Transverse colon (tissue), 4 donors: ENCODE measurements around the gene PGAM2. TPM values are rescaled to one million over a fixed set of nuclear protein-coding genes. Genes with fewer than 3 reads are reported as not detected.
"Not testable (repeated sequence)": the region's sequence is repeated elsewhere in the genome, so short reads cannot be mapped to it uniquely, and the experiment has no call there.

ENCODE experiments used
- DNase-seq: peaks from one replicate; pipeline ENCODE4 v3.0.0-alpha.2; 2019
- H3K27ac ChIP-seq, 4 donors: fragments of 200-600 bp; sonication (generic); 2 replicates each; pipeline ENCODE4 v1.5.1; 2016 to 2018; ENCODE audit warnings: inconsistent platforms in 4 of 4
- H3K27me3 ChIP-seq: fragments of 200-600 bp; sonication (generic); 2 replicates; pipeline ENCODE4 v1.5.1; 2017; ENCODE audit warnings: inconsistent platforms
- H3K36me3 ChIP-seq, 4 donors: fragments of 200-600 bp; sonication (generic); 2 replicates each; pipeline ENCODE4 v1.5.1; 2017 to 2019; ENCODE audit warnings: inconsistent platforms in 4 of 4
- H3K4me1 ChIP-seq, 4 donors: fragments of 200-600 bp; sonication (generic); 2 replicates each; pipeline ENCODE4 v1.5.1; 2017 to 2020; ENCODE audit warnings: inconsistent platforms in 4 of 4
- H3K4me3 ChIP-seq, 4 donors: fragments of 200-600 bp; sonication (generic); 1 replicate in 1 of 4; 2 replicates in 3 of 4; pipeline versions ENCODE4 v1.5.1 to v1.6.1; 2017 to 2019; ENCODE audit warnings: inconsistent platforms in 4 of 4
- H3K9me3 ChIP-seq, 2 donors: fragments of 200-600 bp; sonication (generic); 2 replicates each; pipeline ENCODE4 v1.5.1; 2017 to 2019; ENCODE audit warnings: inconsistent platforms in 2 of 2
- POLR2AphosphoS5 ChIP-seq, 3 donors: sonication (generic); formaldehyde crosslinking; IDR thresholded peaks; one replicate each; pipeline ENCODE4 v1.6.1; 2016; ENCODE audit warnings: antibody characterized with exemption in 3 of 3
- WGBS, 2 donors: methylation state at CpG; one replicate each; pipeline ENCODE4 v1.1.5; 2018; ENCODE audit warnings: low coverage in 1 of 2; 5-methylcytosine and 5-hydroxymethylcytosine counted together
- in situ Hi-C, 4 donors: fragments of 200-750 bp; cut with MboI; loops; one replicate each; pipeline versions ENCODE4 v1.15.0 to v1.15.1; 2017; ENCODE audit warnings: low sequenced_read_pairs in 3 of 4, low pct_ligation_motif_present in 1 of 4, low pct_unique_long_range_greater_than_20kb in 1 of 4
- intact Hi-C: fragments of 100-400 bp; cut with DNase I; formaldehyde crosslinking; loops from one replicate; pipeline ENCODE4 v1.15.1; 2023; ENCODE audit warnings: low total_unique reads
- total RNA-seq, 4 donors: library from RNA; depleted of rRNA; stranded (reverse); fragments of >200 nt; gene quantifications; one replicate each; pipeline ENCODE4 v1.1.0, GENCODE V29; 2016

Gene PGAM2
- total RNA-seq, 4 donors from 2014 or later = 9.7 TPM; not detected in 3

GRCh38 chr7:44038961-44039558 is 26.3 kb downstream of the PGAM2 start:
- H3K4me3 ChIP-seq = peak overlapping the region in 2 of 4 donors; percentile 11 to 36
- peak overlapping the region; percentile 66 to 88 (median 74) for H3K27ac ChIP-seq
- peak in 2 of 3 donors; percentile 56 to 69 for TF ChIP-seq POLR2AphosphoS5 (IDR thresholded peaks at IDR 0.05)
- H3K4me1 ChIP-seq = peaks cover 8 to 22% (median 14%) of the 10 kb centered on the region in 4 donors
- H3K36me3 ChIP-seq, intact Hi-C loops, H3K9me3 ChIP-seq, in situ Hi-C loops, H3K27me3 ChIP-seq: not testable (repeated sequence)
- 7% methylated on average over 14 of the region's 26 CpGs; no CpG with 5 or more reads in 1 of the 2 donors for WGBS, 2 donors
- peak; percentile 98 for DNase-seq

GRCh38 chr7:44038553-44038952 is 26.8 kb downstream of the PGAM2 start:
- WGBS, 2 donors = no CpG with 5 or more reads among the region's 12 CpGs
- H3K36me3 ChIP-seq, H3K9me3 ChIP-seq, H3K27me3 ChIP-seq, DNase-seq, intact Hi-C loops, in situ Hi-C loops: not testable (repeated sequence)
- Histone ChIP-seq H3K4me3 (peak overlapping the region in 1 of 4 donors; percentile 32), H3K4me1 (peaks cover 3 to 17% (median 9%) of the 10 kb centered on the region in 4 donors), H3K27ac (peak overlapping the region in 2 of 4 donors; percentile 47 to 48)

DNA sequence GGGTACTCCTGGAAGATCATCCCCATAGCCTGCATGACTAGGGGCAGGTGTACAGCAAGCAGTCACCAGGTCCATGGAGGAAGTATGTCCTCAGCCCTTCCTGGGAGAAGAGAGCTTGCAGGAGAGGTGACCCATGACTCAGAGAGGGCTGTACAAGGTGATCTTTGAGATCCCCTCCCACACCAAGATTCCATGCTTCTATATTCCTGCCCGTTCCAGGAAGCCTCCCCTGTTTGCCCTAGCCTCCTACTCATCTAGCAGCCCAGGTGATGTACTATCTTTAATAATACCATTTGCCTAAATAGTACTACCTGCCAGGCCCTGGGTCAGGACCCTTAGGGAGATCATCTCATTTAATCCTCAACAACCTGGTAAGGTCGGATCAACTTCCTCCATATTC is 27.4 kb downstream of the PGAM2 start:
- DNase-seq, intact Hi-C loops, in situ Hi-C loops, H3K36me3 ChIP-seq, H3K27me3 ChIP-seq, H3K9me3 ChIP-seq: not testable (repeated sequence)
- peaks cover 0 to 15% (median 7%) of the 10 kb centered on the region in 4 donors for H3K4me1 ChIP-seq
- H3K4me3 ChIP-seq = peak overlapping the region in 1 of 4 donors; percentile 32
- H3K27ac ChIP-seq = peak overlapping the region in 2 of 4 donors; percentile 8 to 47
- WGBS, 2 donors = 70% methylated on average over 2 of the region's 2 CpGs; no CpG with 5 or more reads in 1 of the 2 donors
- TF ChIP-seq POLR2AphosphoS5 (IDR thresholded peaks at IDR 0.05) = peak in 1 of 3 donors; percentile 28

- H3K4me1 ChIP-seq = peaks cover 0 to 15% (median 7%) of the 10 kb centered on the region in 4 donors
- intact Hi-C loops = not testable (repeated sequence)
Observed at GRCh38 chr7:44036364-44036763, 29.0 kb downstream of the PGAM2 start.

DNA sequence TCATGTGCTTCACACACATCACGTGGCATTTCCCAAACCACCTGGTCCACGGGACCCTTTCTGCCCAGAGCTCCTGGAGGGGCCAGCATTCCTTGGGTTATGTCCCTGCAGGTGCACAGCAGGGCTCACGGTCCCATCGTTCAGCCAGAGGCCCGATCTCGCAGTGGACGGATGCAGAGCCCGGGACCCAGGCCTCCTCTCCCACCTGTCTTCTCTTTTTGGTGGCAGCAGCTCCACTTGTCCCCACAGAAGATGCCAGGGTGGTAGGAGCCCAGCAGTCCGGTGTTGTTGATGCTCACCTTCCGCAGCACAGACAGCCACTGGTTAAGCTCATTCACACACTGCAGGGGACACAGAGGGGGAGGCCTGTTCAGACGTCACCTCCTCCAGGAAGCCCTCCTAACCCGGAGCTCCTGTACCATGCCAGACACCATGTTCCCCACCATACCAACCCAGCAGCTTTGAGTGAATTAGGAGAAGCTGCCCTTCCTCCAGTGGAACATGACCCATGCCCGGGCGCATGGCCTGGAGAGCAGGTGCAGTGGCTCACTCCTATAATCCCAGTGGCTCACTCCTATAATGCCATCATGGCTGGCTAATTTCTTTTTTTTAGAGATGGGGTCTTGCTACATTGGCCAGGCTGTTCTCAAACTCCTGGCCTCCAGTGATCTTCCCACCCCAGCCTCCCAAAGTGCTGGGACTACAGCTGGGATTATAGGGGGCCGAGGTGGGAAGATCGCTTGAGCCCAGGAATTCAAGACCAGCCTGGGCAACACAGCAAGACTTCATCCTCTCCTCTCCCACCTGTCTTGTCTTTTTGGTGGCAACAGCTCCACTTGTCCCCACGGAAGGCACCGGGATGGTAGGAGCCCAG is 31.2 kb downstream of the PGAM2 start:
- in situ Hi-C loops, intact Hi-C loops, H3K9me3 ChIP-seq, DNase-seq, H3K27me3 ChIP-seq, H3K4me3 ChIP-seq, H3K4me1 ChIP-seq, H3K27ac ChIP-seq, H3K36me3 ChIP-seq: not testable (repeated sequence)
- WGBS, 2 donors = 94% methylated on average over 16 of the region's 18 CpGs; no CpG with 5 or more reads in 1 of the 2 donors

More at GRCh38 chr7:44036364-44036763, 29.0 kb downstream of the PGAM2 start:
- H3K27me3 ChIP-seq, H3K4me3 ChIP-seq, in situ Hi-C loops, H3K27ac ChIP-seq, H3K36me3 ChIP-seq, H3K9me3 ChIP-seq: not testable (repeated sequence)
- peak; percentile 56 for DNase-seq
- WGBS, 2 donors = 76% methylated on average over 8 of the region's 10 CpGs; no CpG with 5 or more reads in 1 of the 2 donors

- in situ Hi-C loops, H3K36me3 ChIP-seq, H3K9me3 ChIP-seq, H3K4me3 ChIP-seq, H3K4me1 ChIP-seq, H3K27ac ChIP-seq, H3K27me3 ChIP-seq, intact Hi-C loops, DNase-seq: not testable (repeated sequence)
- WGBS, 2 donors = 89% methylated on average over 6 of the region's 6 CpGs; no CpG with 5 or more reads in 1 of the 2 donors
Observed at GRCh38 chr7:44032031-44032430, 33.3 kb downstream of the PGAM2 start.

GRCh38 chr7:44031319-44031718 is 34.0 kb downstream of the PGAM2 start:
- H3K4me1 ChIP-seq, H3K4me3 ChIP-seq, H3K36me3 ChIP-seq, intact Hi-C loops, DNase-seq, H3K27ac ChIP-seq, H3K9me3 ChIP-seq, H3K27me3 ChIP-seq, in situ Hi-C loops: not testable (repeated sequence)
- whole genome bisulfite sequencing, 2 donors = 93% methylated on average over 12 of the region's 13 CpGs; no CpG with 5 or more reads in 1 of the 2 donors

DNA sequence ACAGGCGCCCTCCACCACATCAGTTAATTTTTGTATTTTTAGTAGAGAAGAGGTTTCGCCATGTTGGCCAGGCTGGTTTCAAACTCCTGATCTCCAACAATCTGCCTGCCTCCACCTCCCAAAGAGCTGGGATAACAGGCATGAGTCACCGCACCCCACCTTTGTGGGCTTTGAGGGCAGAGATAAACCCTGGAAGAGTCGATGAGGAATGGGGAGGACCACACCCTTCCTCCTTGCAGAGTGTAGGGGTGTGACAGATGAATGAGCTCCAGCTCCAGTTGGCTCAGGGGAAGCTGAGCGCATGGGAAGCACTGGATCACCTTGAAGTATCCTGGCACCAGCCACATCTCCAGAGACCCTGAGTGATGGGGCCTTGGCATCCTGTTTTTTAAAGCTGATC is 35.3 kb downstream of the PGAM2 start:
- H3K27me3 ChIP-seq, H3K27ac ChIP-seq, DNase-seq, H3K9me3 ChIP-seq, H3K4me3 ChIP-seq, in situ Hi-C loops, H3K36me3 ChIP-seq, H3K4me1 ChIP-seq, intact Hi-C loops: not testable (repeated sequence)
- WGBS, 2 donors = 100% methylated on average over 1 of the region's 5 CpGs; no CpG with 5 or more reads in 1 of the 2 donors

- H3K4me1 ChIP-seq, H3K27ac ChIP-seq, H3K4me3 ChIP-seq, H3K9me3 ChIP-seq, DNase-seq, intact Hi-C loops, H3K36me3 ChIP-seq, in situ Hi-C loops, H3K27me3 ChIP-seq: not testable (repeated sequence)
- no CpG with 5 or more reads among the region's 11 CpGs for WGBS, 2 donors
Observed at GRCh38 chr7:44029433-44029832, 35.9 kb downstream of the PGAM2 start.

DNA sequence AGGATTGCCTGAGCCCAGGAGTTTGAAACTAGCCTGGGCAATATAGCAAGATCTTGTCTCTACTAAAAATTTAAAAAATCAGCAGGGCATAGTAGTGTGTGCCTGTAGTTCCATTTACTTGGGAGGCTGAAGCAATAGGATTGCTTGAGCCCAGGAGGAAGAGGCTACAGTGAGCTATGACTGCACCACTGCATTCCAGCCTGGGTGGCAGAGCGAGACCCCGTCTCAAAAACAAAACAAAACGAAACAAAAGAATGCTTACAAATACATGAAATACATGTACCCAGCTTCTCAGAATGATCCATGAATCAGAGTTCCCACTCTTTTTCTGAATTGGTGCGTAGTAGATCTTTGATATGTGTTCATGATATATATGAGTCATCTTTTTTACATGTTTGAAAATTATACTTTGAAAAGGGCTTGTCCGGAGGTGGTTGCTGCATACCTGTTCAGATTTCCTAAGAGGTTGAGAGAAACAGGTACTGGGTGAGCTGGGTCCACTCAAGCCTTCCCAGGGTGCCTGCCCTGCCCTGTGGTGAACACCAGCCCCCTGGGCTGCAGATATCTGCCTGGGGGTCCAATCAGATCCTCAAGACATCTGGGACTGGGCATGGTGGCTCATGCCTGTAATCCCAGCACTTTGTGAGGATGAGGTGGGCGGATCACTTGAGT is 42.4 kb downstream of the PGAM2 start:
- H3K27me3 ChIP-seq, in situ Hi-C loops, intact Hi-C loops, H3K27ac ChIP-seq, H3K4me3 ChIP-seq, H3K36me3 ChIP-seq, DNase-seq, H3K9me3 ChIP-seq: not testable (repeated sequence)
- peaks cover 0 to 14% (median 7%) of the 10 kb centered on the region in 4 donors for H3K4me1 ChIP-seq
- WGBS, 2 donors = 47 to 57% methylated on average over 4 to 5 of the region's 6 CpGs
